Measurements from ENCODE around the gene BCAS1. TPM values are rescaled to one million over a fixed set of nuclear protein-coding genes. Genes with fewer than 3 reads are reported as not detected.

BCAS1 gene
- total RNA-seq, 1 experiment from 2014 or later: 0.17 TPM

DNA sequence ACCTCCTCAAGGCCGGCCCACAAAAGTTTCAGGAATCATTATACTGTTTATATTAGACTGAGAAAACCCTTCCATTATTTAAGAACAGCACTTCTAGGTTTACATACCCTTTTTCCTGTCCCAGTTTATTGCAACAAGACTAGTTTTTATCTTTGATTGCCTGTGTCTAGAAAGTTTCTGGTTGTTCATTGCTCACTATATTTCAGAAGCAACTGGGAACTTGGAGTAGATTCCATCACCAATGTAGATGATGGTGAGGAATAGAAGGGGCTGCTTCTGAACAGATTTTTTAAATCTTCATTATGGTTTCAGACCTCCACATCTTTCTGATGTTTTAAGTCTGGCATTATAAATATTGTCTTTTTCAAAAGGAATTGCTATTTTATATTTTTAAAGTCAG lies 93.0 kb downstream of the BCAS1 start:
- no peak overlapping the region for H3K27ac ChIP-seq (ENCODE audit: low read depth, low read length)
- H3K79me2 ChIP-seq (ENCODE audit: insufficient read depth, low read length): no peaks in the 10 kb centered on the region
- TF ChIP-seq ZBTB33 (IDR thresholded peaks at IDR 0.05; ENCODE audit: extremely low read depth, insufficient replicate concordance, low read length): no peak
- TF ChIP-seq SP1 (IDR thresholded peaks at IDR 0.05; ENCODE audit: low read depth): no peak
- TF ChIP-seq ZFX (IDR thresholded peaks at IDR 0.05): no peak
- TF ChIP-seq ELF1 (IDR thresholded peaks at IDR 0.05; ENCODE audit: borderline replicate concordance, low read depth): no peak
- no peak for TF ChIP-seq SIN3A (IDR thresholded peaks at IDR 0.05; ENCODE audit: low read depth)
- TF ChIP-seq, protein P1, sequence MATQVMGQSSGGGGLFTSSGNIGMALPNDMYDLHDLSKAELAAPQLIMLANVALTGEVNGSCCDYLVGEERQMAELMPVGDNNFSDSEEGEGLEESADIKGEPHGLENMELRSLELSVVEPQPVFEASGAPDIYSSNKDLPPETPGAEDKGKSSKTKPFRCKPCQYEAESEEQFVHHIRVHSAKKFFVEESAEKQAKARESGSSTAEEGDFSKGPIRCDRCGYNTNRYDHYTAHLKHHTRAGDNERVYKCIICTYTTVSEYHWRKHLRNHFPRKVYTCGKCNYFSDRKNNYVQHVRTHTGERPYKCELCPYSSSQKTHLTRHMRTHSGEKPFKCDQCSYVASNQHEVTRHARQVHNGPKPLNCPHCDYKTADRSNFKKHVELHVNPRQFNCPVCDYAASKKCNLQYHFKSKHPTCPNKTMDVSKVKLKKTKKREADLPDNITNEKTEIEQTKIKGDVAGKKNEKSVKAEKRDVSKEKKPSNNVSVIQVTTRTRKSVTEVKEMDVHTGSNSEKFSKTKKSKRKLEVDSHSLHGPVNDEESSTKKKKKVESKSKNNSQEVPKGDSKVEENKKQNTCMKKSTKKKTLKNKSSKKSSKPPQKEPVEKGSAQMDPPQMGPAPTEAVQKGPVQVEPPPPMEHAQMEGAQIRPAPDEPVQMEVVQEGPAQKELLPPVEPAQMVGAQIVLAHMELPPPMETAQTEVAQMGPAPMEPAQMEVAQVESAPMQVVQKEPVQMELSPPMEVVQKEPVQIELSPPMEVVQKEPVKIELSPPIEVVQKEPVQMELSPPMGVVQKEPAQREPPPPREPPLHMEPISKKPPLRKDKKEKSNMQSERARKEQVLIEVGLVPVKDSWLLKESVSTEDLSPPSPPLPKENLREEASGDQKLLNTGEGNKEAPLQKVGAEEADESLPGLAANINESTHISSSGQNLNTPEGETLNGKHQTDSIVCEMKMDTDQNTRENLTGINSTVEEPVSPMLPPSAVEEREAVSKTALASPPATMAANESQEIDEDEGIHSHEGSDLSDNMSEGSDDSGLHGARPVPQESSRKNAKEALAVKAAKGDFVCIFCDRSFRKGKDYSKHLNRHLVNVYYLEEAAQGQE (IDR thresholded peaks at IDR 0.05; ENCODE audit: low read depth): no peak
- H3K9me2 ChIP-seq (ENCODE audit: insufficient read depth): no peaks in the 10 kb centered on the region
- no peaks in the 10 kb centered on the region for H3K9me3 ChIP-seq (ENCODE audit: control insufficient read depth in 1 of 2, insufficient read depth in 1 of 2, low read depth in 1 of 2, low read length in 2 of 2)
- no peak overlapping the region for H3K4me3 ChIP-seq (replicated peaks in 1 of 2; ENCODE audit: low read depth in 1 of 2, low read length in 2 of 2)
- CTCF ChIA-PET: no interaction called here
- no peaks in the 10 kb centered on the region for H4K20me1 ChIP-seq (ENCODE audit: insufficient read depth)
- ATAC-seq (no peak), DNase-seq (ENCODE audit: low read depth, low spot score) (no peak)
- no TSS peak for BruUV-seq (replicated peaks)
- RAD21 ChIA-PET (ENCODE audit: low non-redundant PET in 1 of 2, low total read pairs in 2 of 2, uncharacterized antibody in 2 of 2, unreplicated experiment in 2 of 2): no interaction called here
- no peak overlapping the region for H3K4me2 ChIP-seq (ENCODE audit: low read length)
- no peaks in the 10 kb centered on the region for H3K27me3 ChIP-seq (ENCODE audit: insufficient read depth, low read length)
- no peak overlapping the region for H2AFZ ChIP-seq (ENCODE audit: low read depth, low read length, poor library complexity, severe bottlenecking)
- no peaks in the 10 kb centered on the region for H3K36me3 ChIP-seq (ENCODE audit: control insufficient read depth in 1 of 2, insufficient read depth in 2 of 2, low read length in 2 of 2)
- POLR2A ChIA-PET: no interaction called here
- H3K9ac ChIP-seq (ENCODE audit: low read length): no peak overlapping the region
- no peaks in the 10 kb centered on the region for H3K4me1 ChIP-seq (ENCODE audit: control insufficient read depth in 1 of 2, insufficient read depth in 2 of 2, low read length in 2 of 2)
- intact Hi-C loops (cut with micrococcal nuclease): no loop called here
